ENCODE measurements around the gene SCIMP.
A peak's percentile ranks its signal among the peaks of the same experiment; 100 is the strongest.
"Not testable (repeated sequence)": the region's sequence is repeated elsewhere in the genome, so short reads cannot be mapped to it uniquely, and the experiment has no call there.

SCIMP gene

DNA sequence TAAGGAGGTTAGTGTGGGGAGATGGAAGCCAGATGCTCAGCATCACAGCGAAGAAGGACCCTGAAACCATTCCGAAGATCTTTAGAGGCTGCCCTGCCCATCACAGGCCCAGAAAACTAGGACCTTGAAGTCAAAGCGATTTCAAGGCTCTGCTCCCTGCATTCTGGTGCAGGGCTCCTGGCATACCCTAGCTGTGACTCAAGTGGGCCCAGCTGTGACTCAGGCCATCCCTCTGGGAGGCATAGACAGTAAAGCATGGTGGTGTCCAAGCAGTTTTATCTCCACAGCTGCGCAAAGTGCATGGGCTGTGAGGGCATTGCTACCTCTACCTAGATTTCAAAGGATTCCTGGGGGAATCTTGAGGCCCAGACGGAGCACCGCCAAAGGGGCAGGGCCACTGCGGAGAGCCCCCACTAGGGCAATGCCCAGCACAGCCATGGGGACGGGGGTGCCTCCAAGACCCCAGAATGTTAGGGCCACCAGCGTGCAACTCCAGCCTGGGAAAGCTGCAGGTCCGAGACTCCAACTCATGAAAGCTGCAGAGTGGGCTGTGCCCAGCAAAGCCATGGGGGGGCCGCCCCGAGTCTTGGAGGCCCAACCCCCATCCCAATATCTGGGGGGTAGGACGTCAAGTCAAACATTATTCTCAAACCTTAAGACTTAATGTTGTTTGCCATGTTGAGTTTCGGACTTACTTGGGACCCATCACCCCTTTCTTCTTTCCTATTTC is 31.3 kb downstream of the SCIMP start:
- no peak for DNase-seq
- intact Hi-C loops (cut with DNase I), result no loop called here

DNA sequence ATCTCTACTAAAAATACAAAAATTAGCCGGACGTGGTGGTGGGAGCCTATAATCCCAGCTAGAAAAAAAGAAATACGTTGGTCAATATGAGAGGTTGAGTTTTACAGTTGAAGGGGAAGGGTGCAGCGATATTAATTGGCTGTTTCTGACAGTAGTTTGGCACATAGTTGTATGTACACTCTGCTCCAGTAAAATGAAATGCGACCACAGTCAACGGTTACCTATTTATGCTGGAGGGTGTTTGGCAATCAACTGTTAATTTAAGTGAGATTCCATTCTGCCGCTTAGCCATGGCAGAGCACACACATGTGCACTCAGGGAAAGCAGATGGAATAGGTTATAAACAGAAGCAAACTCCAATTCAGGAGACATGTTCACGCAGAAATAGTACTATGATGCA is 33.6 kb downstream of the SCIMP start:
- intact Hi-C loops (cut with DNase I), result no loop called here
- no peak for DNase-seq

DNA sequence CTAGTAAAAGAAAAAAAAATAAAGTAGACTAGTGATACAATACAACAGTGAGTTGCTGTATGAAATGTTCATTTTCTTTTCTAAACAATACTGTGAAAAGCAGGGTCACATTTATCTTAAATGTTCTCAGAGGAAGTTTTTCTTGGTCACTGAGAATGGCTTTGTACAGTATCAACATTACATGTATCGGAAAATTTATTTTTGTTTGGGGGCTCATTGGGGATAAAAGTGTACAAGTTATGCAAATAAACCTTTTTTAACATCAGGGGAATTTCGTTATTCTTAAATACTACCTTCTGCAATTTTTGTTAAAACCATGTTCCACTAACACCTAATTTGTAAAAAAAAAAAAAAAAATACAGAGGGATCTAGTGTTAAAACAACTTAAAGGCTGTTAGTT is 34.3 kb downstream of the SCIMP start:
- no peak for DNase-seq
- intact Hi-C loops (cut with DNase I), result no loop called here

DNA sequence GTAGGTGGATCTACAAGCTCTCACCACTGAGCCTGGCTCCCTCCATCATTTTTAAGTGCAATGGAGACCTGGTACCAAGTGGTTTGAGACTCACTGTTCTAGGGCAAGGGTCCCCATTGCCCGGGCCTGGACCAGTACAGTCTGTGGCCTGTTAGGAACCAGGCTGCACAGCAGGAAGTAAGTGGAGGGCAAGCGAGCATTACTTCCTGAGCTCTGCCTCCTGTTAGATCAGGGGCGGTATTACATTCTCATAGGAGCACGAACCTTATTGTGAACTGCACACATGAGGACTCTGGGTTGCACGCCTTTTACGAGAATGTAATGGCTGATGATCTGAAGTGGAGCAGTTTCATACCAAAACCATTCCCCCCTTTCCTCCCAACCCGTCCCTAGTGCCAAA is 36.2 kb downstream of the SCIMP start:
- intact Hi-C loops (cut with DNase I), result loop anchor here (10.0 kb wide), 1 partner anchor 124 kb away; the partner anchor contains the start of gene ZFP3
- no peak for DNase-seq

DNA sequence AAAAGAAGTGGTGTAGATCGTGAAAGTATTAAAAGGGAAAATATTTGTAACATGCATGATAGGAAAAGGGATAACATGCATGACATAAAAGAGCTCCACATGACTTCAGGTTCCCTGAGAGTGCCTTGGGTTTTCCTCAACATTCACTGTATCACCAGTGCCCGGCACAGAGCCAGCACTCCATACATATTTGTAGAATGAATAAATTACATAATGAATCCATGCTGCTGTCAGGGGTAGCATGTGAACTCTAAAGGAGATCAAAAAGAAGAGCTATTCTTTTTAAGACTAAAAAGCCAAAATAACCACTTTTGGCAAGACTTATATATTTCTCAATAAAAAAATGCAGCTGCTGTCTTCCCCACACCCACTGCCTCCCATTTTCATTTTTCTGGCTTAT is 40.3 kb downstream of the SCIMP start:
- intact Hi-C loops (cut with DNase I), result loop anchor here (10.0 kb wide), 1 partner anchor 120 kb away; the partner anchor contains the start of gene ZFP3

DNA sequence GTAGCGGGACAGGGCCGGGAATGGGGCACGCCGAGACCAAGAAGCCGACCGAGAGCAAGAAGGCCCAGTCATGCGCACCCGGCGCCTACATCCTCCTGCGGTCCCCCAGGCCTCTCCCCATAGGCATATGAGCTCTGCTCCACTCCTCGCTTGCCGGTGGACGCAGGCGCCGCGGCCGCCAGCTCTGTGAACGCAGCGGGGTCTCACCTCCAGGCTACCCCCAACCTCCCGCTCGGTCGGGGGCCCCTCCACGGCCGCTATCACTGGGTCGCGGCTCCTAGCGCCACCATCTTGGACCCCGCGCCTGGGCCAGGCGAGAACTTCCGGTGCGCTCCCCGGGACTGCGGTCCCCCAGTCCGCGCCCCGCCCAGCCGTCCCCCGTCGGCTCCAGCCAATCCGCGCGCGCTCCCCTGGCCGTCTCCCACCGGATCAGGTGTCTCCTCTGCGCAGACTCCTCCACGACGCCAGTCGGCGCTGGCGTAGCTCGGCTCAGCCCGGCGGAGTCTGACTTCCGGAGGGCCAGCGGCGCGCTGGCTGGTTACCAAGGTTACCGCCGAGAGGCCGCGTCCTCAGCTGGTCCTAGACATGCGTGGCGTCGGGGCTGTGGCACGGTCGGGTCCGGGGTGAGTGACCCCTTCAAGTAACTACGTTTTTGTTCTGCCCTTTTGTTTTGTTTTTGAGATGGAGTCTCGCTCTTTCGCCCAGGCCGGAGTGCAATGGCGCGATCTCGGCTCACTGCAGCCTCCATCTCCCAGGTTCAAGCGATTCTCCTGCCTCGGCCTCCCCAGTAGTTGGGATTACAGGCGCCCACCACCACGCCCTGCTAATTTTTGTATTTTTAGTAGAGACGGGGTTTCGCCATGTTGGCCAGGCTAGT is 42.9 kb downstream of the SCIMP start, which contains the start of gene ZNF594:
Gene ZNF594, minus strand, starts transcription at position 328 of the 877 bp plus-strand sequence. CDS start 7,612 bp downstream, outside the sequence.
- DNase-seq, result peak; percentile 89 to 99 (median 96)
- intact Hi-C loops (cut with DNase I), result loop anchor here (10.0 kb wide), 1 partner anchor 117 kb away; the partner anchor contains the start of gene ZFP3

More for the DNA sequence above, 40.3 kb downstream of the SCIMP start:
- no peak for DNase-seq

DNA sequence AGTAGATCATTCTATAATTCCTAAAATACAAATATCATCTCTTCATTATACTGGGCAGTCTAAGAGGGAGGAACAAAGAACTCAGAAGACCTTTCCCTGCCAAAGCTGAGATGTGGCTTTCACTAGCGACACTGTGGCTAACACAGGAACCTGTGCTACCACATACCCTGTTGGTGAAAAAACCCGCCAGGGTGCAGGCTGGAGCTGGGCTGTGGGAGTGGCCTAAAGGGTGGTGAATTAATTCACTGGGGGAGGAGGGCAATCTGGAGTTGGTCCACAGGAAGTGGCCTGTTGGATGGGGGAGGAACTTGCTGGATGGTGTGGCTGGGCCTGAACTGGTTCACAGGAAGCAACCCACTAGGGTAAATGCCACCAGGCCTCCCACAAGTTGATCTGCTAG is 50.4 kb downstream of the SCIMP start:
- no peak for DNase-seq
- intact Hi-C loops (cut with DNase I), result no loop called here

DNA sequence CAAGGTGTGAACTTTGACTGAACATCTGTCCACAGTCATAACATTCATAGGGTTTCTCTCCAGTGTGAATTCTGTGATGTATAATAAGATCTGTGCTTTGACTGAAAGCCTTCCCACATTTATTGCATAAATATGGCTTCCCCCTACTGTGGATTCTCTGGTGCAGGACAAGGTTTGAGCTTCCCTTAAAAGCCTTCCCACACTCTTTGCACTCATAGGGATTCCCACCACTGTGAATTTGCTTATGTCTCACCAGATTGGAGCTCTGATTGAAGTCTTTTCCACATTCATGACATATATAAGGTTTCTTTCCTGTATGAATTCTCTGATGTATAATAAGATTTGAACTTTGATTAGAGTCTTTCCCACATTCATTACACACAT is 51.3 kb downstream of the SCIMP start:
- intact Hi-C loops (cut with DNase I), result no loop called here
- DNase-seq, result no peak

DNA sequence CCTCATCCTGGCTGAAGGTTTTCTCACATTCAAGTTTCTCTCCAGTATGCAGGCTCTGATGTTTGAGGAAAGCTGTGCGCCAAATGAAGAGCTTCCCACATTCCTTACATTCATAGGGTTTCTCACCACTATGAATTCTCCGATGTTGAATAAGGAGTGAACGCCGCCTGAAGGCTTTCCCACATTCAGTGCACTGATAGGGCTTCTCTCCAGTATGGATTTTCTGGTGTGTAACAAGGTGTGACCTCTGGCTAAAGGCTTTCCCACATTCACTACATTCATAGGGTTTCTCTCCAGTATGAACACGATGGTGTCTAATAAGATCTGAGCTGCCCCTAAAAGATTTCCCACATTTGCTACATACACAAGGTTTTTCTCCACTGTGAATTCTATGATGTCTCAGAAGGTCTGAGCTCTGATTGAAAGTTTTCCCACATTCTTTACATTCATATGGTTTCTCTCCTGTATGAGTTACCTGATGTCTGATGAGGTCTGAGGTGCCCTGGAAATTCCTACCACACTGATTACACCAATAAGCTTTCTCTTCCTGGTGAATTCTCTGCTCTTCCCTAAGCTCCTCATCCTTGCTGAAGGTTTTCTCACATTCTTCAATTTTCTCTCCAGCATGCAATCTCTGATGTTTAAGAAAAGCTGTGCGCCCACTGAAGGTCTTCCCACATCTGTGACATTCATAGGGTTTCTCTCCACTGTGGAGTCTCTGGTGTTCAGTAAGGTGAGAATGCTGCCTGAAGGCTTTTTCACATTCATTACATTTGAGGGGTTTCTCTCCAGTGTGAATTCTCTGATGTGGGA is 51.9 kb downstream of the SCIMP start:
- no peak for DNase-seq
- intact Hi-C loops (cut with DNase I), result no loop called here

DNA sequence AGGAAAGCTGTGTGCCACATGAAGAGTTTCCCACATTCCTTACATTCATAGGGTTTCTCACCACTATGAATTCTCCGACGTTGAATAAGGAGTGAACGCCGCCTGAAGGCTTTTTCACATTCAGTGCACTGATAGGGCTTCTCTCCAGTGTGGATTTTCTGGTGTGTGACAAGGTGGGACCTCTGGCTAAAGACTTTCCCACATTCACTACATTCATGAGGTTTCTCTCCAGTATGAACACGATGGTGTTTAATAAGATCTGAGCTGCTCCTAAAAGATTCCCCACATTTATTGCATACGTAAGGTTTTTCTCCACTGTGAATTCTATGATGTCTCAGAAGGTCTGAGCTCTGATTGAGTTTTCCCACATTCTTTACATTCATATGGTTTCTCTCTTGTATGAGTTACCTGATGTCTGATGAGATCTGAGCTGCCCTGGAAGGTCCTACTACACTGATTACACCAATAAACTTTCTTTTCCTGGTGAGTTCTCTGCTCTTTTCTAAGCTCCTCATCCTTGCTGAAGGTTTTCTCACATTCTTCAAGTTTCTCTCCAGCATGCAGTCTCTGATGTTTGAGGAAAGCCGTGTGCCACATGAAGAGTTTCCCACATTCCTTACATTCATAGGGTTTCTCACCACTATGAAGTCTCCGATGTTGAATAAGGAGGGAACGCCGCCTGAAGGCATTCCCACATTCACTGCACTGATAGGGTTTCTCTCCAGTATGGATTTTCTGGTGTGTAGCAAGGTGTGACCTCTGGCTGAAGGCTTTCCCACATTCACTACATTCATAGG is 53.0 kb downstream of the SCIMP start:
- intact Hi-C loops (cut with DNase I), result no loop called here
- DNase-seq, result no peak

DNA sequence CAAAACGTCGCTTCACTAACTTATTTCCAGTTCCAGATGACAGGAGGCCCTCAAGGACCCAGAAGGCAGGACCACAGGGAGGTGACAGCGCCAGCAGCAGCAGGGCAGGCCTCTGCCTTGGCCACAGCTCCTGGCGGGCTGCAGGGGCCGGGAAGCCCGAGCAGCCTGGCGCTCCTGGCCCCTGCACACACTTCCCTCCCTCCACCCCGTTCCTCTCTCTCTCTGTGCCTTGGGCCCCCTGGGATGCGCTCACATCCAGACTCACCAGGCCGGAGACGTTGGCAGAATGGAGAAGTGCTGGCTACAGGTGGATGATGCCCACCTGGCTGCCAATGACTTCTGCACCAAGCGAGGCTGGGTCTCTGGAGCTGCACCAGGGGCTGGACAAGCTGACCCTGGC is 55.7 kb downstream of the SCIMP start:
- DNase-seq, result no peak
- intact Hi-C loops (cut with DNase I), result no loop called here

DNA sequence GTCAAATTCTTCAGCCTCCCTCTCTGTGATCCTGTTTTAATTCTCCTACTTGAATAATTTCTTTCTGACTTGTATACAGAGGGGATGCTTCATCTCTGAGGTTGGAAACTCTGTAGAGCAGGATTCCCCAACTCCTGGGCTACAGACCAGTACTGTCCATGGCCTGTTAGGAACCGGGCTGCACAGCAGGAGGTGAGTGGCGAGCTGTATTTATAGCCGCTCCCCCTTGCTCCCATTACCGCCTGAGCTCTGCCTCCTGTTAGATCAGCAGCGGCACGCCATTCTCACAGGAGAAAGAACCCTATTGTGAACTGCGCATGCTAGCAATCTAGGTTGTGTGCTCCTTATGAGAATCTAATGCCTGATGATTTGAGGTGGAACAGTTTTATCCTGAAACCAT is 59.6 kb downstream of the SCIMP start:
- intact Hi-C loops (cut with DNase I); DNase-seq: not testable (repeated sequence)

DNA sequence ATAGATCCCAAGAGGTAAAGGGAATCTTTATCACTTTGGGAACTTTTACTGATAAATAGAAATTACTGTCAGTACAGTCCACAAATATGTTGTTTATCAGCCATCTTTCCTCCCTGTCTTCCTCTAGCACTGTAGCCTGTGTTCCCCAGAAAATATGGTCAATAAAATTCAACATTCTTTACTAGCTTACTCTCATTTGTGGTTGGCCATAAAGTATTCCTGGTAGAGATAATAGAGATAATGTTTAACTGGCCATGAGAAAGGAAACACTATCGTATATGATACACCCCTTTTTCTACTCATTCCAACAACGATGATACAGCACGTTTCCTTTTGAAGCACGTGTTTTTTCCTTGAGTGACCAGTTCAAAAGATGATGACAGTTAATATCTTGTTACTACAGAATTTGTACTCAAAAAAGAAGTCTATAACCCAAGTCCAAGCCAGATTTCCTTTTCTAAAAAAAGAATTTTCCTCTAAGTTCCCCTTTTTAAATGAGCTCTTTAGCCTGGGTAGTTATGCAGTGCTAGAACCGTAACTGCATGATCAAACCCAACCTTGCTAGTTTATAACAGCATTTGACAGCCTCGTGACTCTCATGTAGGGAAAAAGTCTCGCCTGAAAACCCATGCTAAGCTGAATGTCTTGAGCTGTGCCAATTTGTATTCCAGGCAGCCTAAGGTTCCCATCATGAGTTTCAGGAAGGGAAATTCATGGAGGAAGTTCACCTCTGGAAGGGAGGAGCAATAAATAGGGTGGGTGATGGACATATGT is 68.7 kb downstream of the SCIMP start:
- DNase-seq; intact Hi-C loops (cut with DNase I): not testable (repeated sequence)

DNA sequence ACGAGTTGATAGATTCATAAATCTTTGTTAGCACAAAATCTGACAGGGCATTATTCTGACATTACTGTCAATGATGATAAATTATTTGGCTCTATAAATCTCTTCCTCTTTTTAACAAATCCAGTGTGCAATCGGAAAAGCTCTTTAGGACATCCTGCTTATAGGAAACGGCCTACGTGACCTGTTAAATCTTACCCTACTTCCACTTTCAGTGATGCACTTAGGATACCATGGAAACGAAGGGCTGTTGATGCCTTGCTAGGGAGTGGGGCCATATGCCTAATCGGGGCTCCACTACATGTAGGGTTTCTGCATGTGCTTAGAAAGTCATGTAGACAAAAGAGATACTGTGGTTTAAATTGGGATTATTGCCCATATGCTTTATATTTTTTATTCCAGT is 70.2 kb downstream of the SCIMP start:
- no peak for DNase-seq
- intact Hi-C loops (cut with DNase I), result no loop called here

DNA sequence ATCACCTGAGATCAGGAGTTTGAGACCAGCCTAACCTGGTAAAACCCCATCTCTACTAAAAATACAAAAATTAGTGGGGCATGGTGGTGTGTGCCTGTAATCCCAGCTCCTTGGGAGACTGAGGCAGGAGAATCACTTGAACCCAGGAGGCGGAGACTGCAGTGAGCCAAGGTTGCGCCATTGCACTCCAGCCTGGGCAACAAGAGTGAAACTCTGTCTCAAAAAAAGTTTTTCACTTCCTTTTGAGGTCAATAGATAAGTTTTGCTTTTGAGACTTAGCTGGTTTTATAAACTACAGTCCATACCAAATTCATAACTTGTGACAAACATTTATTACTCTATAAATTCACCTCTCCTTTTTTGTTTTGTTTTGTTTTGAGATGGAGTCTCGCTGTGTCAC is 72.9 kb downstream of the SCIMP start:
- intact Hi-C loops (cut with DNase I); DNase-seq: not testable (repeated sequence)

DNA sequence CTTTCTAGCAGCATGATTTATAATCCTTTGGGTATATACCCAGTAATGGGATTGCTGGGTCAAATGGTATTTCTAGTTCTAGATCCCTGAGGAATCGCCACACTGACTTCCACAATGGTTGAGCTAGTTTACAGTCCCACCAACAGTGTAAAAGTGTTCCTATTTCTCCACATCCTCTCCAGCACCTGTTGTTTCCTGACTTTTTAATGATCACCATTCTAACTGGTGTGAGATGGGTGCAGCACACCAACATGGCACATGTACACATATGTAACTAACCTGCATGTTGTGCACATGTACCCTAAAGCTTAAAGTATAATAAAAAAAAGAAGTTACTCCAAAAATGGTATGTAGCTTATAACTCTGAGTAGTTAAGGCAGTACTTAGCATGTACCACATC is 74.0 kb downstream of the SCIMP start:
- intact Hi-C loops (cut with DNase I); DNase-seq: not testable (repeated sequence)
